ENCODE measurements around the gene ZNF772.
"Not testable (repeated sequence)": the region's sequence is repeated elsewhere in the genome, so short reads cannot be mapped to it uniquely, and the experiment has no call there.

ZNF772 gene

DNA sequence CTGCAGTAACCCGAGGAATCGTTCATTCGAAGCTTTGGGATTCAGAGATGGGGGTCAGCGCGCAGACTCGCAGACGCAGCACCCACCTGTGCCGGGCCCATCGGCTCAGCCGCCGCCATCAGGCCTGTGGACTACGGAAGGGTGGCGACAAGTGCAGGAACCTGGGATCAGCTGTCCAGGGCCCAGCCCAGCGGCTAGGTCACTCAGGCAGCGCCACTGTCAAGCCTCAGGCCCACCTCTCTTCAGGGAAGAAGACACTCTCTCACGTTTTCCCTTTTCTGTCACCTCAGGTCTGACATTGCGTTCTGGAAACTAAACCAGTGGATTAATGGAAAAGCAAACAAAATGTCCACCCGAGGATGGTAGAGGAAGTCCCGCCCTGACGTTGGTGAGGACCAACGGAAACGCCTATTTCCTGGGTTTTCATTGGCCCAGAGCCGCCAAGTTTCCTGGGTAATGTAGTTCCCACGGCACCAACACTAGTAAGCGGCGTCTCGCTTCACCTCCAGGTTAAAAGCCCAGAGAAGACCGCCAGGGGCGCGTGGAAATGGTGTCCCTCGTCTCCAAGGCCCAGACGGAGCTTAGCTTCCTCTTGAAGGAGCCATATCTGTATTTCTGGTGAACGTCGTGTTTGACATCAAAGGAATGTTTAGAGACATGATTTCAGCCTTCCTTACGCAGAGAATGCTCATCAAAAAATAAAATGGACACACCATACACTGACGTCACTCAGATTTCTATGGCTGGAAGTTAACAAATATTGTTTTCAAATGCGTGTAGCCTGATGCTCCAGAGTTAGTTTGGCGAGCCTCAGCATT, at the start of gene ZNF772:
Gene ZNF772, minus strand, starts transcription at position 376 of the 818 bp plus-strand sequence. Its CDS starts 257 bp downstream, at position 119.
- DNase-seq, result peak; percentile 56 to 93

DNA sequence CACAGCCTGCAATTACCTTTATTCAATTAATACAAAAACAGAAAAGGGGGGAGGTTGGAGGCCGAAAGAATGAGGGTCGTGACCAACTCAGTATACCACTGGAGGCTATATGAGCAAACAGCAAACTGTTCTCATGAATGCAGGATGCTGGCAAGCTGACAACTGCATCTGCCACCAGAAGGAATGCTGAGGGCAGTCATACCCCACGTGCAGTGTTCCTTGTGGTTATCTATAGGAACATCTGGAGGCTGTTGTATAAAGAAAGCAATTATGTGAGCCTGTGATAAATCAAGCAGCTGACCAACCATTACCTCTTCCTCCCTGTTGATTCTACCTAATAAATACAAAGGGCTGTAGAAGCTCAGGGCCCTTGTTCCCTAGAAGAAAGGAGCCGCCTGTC, 40.7 kb upstream of the ZNF772 start:
- not testable (repeated sequence) for DNase-seq

DNA sequence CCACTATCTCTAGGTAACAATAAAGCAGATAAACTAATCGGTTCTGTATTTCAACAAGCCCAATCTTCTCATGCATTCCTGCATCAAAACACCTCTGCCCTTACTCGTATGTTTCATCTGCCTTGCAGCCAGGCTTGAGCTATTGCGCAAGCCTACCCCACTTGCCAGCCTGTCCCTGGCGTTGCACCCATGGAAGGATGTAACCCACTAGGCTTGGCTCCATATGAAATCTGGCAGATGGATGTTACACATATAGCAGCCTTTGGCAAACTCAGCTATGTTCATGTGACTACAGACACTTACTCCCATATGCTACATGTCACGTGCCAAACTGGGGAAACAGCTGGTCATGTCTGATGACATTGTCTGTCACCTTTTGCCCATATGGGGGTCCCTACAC, 37.9 kb upstream of the ZNF772 start:
- no peak for DNase-seq

DNA sequence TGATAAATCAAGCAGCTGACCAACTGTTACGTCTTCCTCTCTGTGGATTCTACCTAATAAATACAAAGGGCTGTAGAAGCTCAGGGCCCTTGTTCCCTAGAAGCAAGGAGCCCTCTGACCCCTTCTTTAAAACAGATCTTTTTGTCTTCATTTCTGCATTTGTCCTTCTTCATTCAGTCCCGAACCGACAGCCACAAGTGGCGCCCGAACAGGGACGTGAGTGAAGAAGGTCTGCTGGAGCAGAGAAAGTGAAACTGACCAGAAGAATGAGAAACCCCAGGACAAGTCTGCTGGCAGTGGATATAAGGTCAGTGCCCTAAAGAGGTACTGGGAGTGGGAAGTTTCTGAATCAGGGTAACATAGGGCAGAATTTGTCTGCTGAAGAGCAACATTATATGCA, 35.5 kb upstream of the ZNF772 start:
- DNase-seq, result no peak

DNA sequence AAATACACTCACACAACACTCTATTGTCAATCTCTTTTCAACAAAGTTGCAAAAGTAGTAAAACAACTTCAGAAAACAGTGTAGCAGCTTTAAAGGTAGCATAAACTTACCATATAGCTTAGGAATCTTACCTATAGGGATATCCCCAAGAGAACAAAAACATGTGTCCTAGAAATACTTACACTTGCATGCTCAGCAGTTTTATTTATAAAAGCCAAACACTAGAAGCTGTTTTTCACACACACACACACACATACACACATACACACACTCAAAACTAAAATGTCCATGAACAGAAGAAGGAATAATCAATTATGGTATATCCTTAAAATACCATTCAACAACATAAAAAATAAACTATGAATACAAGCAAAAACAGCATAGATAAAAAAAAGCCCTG, 34.1 kb upstream of the ZNF772 start:
- no peak for DNase-seq

DNA sequence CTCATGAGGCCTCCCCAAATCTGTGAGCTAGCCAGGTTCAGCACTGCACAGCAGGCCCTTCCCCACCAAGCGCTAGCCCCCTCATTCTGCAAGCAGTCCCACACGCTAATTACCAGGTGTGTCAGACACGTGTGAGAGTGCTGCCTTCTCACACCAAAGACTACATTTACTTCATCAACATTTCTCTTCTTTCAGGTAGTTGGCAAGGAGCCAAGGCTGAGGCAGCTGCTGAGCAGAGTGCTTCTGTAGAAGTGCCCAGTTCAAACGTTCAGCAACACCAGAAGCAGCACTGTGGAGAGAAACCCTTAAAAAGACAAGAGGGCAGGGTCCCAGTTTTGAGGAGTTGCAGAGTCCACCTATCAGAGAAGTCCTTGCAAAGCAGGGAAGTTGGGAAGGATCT, 28.8 kb upstream of the ZNF772 start:
- no peak for DNase-seq

DNA sequence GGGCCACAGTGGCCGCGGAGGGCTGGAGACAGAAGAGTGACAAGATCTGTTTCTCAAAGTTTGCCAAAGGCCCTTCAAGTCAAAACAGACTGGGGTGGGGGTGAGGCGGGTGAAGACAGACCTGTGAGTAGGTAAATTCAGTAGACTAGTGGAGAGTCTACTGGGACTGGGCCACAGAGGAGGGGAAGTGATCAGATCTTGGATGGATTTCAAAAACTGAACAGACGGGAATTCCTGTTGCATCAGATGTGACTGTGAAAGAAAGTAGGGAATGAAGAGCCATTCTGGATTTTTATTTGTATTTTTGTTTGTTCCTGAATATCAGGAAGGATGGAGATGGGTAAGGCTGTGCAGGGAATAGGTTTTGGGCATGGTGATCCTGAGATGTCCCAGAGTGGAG, 23.0 kb upstream of the ZNF772 start:
- DNase-seq, result not testable (repeated sequence)

DNA sequence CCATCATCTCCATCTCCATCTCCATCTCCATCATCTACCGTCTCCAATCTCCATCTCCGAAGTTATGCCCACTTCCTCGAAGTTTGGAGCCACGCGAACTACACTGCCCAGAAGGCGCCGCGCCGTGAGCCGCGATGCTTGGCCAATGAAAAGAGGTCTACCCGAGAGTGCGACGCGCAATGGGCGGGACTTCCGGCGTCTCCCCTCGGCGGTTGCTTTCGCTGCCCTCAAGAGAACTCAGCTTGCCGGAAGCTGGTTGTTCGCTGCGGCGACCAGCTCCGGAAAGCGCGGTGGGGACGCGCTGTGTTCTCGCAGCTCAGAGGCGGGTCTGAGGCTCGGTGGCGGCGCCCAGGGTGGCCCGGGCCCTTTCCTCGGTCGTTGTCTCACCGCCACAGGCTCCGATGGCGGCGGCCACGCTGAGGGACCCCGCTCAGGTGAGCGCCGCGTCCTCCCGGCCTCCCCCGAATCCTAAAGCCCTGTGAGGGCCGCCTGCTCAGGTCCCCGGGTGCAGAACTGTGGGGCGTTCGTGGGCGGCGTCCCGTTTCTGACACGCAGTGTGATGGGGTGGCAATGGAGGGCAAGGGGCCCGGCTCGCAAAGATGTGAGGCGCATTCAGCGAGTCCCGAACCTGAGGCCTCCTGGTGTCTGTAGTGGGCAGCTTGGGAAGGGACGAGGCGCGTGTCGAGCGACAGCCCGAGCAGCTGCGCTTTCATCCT, 22.5 kb upstream of the ZNF772 start, which contains the start of gene ZNF773:
Gene ZNF773, plus strand, starts transcription at position 259 of the 716 bp plus-strand sequence. Its CDS starts 143 bp downstream, at position 402.
- DNase-seq, result peak; percentile 63 to 64

DNA sequence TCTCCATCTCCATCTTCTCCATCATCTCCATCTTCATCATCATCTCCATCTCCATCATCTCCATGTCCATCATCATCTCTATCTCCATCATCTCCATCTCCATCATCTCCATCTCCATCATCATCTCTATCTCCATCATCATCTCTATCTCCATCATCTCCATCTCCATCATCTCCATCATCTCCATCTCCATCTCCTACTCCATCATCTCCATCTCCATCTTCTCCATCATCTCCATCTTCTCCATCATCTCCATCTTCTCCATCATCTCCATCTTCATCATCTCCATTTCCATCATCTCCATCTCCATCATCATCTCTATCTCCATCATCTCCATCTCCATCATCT, 21.9 kb upstream of the ZNF772 start:
- DNase-seq, result not testable (repeated sequence)

DNA sequence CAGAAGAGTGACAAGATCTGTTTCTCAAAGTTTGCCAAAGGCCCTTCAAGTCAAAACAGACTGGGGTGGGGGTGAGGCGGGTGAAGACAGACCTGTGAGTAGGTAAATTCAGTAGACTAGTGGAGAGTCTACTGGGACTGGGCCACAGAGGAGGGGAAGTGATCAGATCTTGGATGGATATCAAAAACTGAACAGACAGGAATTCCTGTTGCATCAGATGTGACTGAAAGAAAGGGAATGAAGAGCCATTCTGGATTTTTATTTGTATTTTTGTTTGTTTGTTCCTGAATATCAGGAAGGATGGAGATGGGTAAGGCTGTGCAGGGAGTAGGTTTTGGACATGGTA, 10.9 kb upstream of the ZNF772 start:
- DNase-seq, result not testable (repeated sequence)

DNA sequence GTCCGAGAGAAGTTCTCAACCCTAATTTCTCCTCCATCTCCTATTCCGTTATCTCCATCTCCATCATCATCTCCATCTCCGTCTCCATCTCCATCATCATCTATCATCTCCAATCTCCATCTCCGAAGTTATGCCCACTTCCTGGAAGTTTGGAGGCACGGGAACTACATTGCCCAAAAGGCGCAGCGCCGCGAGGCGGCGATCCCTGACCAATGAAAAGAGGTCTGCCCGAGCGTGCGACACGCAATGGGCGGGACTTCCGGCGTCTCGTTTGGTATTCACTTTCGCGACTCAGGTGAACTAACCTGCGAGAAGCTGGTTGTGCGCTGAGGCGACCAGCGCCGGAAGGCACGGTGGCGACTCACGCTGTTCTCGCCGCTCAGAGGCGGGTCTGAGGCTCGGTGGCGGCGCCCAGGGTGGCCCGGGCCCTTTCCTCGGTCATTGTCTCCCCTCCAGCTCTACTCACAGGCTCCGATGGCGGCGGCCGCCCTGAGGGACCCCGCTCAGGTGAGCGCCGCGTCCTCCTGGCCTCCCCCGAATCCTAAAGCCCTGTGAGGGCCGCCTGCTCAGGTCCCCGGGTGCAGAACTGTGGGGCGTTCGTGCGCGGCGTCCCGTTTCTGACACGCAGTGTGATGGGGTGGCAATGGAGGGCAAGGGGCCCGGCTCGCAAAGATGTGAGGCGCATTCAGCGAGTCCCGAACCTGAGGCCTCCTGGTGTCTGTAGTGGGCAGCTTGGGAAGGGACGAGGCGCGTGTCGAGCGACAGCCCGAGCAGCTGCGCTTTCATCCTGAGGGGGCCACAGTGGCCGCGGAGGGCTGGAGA, 10.3 kb upstream of the ZNF772 start, which contains the start of gene ZNF419:
Gene ZNF419, plus strand, starts transcription at position 274 of the 822 bp plus-strand sequence. Its CDS starts 201 bp downstream, at position 475.
- DNase-seq, result peak; percentile 54 to 73

DNA sequence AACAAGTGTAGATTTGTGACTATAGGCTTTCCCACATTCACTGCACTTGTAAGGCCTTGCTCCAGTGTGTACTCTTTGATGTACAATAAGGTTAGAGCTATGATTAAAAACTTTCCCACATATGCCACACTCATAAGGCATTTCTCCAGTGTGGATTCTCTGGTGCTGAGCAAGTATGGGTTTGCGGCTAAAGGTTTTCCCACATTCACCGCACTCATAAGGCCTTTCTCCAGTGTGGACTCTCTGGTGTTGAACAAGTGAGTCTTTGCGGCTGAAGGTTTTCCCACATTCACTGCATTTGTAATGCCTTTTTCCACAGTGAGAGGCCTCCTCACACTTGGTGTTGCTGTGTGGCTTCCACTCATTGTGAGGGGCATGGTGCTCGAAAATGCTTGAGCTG, 3.7 kb downstream of the ZNF772 start:
- no peak for DNase-seq

DNA sequence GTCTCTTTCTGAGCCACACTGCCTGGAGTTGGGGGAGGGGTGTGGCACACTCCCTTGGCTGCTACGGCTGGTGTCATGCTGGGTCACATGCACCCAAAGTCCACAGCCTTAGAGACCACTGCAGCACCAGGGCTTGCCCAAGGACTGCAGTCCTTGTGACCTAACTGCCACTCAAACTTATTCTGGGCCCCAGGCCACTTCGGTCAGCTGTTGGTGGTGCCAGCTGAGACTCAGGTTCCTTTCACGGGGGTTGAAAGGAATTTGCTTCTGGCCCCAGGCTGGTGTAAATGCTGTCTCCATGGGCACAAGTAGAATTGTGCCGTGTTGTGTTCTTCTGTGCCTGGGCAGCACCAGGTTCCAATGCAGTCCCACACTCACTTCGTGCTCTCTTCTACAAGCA, 10.9 kb downstream of the ZNF772 start:
- DNase-seq, result no peak

DNA sequence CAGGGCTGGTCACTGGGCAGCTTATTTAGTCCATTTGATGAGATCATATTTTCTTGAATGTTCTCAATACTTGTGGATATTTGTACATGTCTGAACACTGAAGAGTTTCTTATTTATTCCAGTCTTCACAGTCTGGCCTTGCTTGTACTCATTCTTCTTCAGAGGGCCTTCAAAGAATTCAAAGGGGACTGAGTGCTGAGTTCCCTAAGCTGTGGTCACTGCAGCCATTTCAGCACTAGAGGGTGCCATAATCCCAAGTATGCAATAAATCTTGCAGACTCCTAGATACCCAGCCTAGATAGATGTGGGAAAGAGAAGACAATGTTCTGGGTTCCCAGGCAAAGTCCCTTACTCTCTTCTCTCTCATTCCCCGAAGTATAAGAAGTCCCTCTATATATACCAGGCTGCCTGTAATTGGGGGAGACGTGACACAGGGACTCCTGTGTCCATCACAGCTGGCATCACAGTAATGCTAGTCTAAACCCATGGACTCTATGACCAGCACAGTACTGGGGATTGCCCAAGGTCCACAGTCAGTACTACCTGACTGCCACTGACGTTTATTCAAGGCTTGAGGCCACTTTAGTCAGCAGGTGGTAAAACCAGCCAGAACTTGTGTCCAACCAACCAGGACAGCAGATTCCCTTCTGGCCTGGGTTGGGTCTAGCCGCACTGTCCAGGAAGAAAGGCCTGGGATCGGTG, 11.5 kb downstream of the ZNF772 start:
- DNase-seq, result peak in 1 of 2 donors; percentile 40

DNA sequence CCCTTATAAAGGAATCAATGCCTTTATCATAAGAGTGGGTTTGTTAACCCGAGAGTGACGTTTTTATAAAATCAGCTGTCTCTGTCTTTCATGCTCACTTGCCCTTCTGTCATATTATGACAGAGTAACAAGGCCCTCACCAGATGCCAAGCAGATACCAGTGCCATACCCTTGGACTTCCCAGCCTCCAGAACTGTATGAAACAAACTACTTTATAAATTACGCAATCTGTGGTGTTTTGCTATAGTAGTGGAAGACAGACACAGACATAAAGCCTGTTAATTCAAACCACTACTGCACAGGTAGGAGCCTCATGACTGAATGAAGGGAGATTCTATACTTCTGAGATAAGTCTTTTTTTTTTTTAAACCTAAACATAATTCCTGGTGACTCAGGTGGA, 25.1 kb downstream of the ZNF772 start:
- no peak for DNase-seq

DNA sequence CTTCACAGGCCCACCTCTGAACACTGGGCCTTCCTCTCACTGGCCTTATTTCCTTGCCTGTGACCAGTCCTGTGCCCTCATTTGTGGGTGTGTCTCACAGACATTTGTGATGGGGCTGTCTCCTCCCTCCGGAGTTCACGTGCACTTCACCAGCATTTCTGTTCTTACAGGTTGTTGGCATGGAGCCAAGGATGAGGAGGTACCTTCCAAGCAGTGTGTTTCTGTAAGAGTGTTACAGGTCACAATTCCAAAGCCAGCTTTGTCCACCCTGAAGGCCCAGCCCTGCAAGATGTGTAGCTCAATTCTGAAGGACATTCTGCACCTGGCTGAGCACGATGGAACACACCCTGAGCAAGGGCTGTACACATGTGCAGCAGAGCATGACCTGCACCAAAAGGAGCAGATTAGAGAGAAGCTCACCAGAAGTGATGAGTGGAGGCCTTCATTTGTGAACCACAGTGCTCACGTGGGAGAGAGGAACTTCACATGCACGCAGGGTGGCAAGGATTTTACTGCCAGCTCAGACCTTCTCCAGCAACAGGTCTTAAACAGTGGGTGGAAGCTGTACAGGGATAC, 34.2 kb downstream of the ZNF772 start:
- no peak for DNase-seq

DNA sequence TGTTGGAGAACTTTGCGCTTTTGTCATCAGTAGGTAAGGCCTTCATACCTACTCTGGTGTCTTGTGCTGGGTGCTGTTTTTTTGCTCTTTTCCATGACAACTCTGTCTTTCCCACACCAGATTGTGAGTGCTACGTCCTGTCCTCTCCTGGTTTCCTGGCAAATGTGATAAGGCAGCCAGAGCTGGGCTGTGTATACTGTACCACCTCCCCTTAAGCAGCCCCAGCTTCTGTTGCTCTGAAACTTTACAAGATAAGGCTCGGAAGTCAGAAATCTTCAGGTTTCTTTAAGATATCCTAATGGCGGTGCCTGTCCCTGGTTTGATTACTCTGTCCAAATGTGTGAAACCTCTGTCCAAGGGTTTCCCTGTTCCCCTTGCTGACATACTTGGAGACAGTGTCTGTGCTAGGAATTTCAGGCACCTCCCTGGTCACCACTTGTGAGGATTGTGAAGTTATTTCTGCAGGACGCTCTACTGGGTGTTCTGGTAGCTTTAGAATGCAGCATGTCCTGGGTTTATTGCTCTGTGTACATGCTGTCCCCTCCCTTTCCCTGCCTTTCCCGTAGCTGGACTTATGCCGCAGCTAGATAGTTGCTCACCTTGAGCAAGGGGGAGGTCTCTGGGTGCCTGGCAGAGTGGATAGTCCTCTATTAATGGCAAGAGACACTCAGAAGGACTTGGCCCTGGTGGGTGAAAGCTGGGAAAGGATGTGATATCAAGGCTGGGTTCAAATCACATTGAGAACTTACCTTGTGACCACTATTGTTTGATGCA, 35.2 kb downstream of the ZNF772 start:
- no peak for DNase-seq

DNA sequence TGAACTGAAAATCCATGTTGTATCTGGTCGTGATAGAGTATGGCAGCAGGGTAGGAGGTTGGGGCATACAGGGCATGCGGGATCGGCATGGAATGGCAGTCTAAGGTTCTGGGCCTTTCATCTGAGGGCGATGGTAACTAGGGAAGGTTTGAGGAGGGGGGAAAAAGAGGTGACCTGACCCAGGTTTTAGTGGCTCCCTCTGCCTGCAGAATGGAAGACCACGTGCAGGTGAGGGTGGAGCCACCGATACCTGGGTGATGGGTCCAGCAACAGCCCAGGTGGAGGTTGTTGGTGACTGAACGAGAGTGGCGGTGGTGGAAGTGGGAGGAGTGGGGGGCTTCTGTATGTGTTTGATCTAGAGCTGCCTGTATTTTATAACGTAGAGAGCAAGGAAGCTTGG, 38.4 kb downstream of the ZNF772 start:
- no peak for DNase-seq

DNA sequence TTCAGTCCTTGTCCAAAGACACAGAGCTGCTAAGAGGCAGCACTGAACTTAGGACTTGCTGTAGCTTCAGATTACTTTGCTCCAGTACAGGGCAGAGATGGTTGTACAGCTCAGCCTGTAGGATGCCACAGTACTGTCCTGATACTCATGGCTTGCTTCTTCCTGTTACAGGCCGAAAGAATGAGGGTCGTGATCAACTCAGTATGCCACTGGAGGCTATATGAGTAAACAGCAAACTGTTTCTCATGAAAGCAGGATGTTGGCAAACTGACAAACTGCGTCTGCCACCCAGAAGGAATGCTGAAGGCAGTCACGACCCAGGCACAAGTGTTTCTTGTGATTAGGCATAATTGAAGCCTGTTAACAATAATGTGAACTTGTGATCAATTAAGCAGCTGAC, 39.4 kb downstream of the ZNF772 start:
- DNase-seq, result no peak

DNA sequence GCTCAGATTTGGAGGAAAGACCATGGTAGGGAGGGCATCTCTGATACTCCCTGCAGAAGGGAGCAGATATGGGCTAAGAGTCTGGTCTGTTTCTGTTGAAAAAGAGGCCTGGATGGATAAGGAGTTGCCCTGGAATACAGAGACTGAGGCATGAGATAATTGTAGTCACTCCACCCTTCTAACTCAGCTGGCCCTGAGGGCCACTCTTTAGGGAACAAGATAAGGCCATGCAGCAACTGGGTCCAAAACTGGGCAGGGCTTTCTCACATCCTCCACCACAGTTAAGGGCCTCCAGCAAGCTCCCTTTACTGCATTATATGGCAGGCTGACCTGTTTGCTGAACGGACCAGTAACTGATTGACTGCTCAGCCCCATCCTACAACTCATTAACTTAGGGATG, 40.9 kb downstream of the ZNF772 start:
- no peak for DNase-seq
